Measurements from ENCODE around the gene TAF1B. TPM values are rescaled to one million over a fixed set of nuclear protein-coding genes. Genes with fewer than 3 reads are reported as not detected.

TAF1B gene
- total RNA-seq, 1 experiment from 2014 or later: 29.9 TPM

- Histone ChIP-seq H2BK15ac (ENCODE audit: low read depth, low read length) (no peak overlapping the region), H2AFZ (ENCODE audit: low read length) (no peak overlapping the region), H4K8ac (replicated peaks; ENCODE audit: insufficient read length, low read depth, low read length) (no peak overlapping the region), H3K18ac (ENCODE audit: insufficient read length, low read depth, low read length) (no peak overlapping the region), H2BK12ac (ENCODE audit: insufficient read length, low read depth, low read length) (no peak overlapping the region), H4K91ac (ENCODE audit: insufficient read length, low read depth, low read length) (no peak overlapping the region), H3K79me2 (ENCODE audit: insufficient read depth, low read length) (no peaks in the 10 kb centered on the region), H4K5ac (ENCODE audit: insufficient read length, low read depth, low read length) (no peak overlapping the region), H2BK20ac (ENCODE audit: low read depth, low read length, poor library complexity, severe bottlenecking) (no peak overlapping the region), H3K9ac (ENCODE audit: extremely low read depth, insufficient read length, low read length) (no peak overlapping the region), H3K23ac (ENCODE audit: insufficient read length, low read depth, low read length) (no peak overlapping the region), H2BK5ac (ENCODE audit: insufficient read length, low read length) (no peak overlapping the region), H3K27me3 (ENCODE audit: insufficient read depth, low read length) (0 out of 2 replicates have a peak, but pooled peaks cover 2% of the 10 kb centered on the region), H3K4me2 (ENCODE audit: insufficient read depth, insufficient read length, low read length) (no peak overlapping the region), H3K9me3 (ENCODE audit: control insufficient read depth, low read depth, low read length) (no peaks in the 10 kb centered on the region), H4K20me1 (ENCODE audit: control insufficient read depth, insufficient read depth, insufficient read length) (no peaks in the 10 kb centered on the region), H3K4me1 (ENCODE audit: insufficient read depth, low read length) (no peaks in the 10 kb centered on the region), H3T11ph (ENCODE audit: low read length) (no peak overlapping the region), H3K79me1 (ENCODE audit: insufficient read depth, low read depth, low read length, poor library complexity, severe bottlenecking) (no peaks in the 10 kb centered on the region), H3K27ac (ENCODE audit: insufficient read length, low read depth, low read length) (no peak overlapping the region), H2BK120ac (ENCODE audit: low read depth, low read length, poor library complexity, severe bottlenecking) (no peak overlapping the region), H3K56ac (ENCODE audit: insufficient read length, low read depth, low read length) (no peak overlapping the region), H3K23me2 (ENCODE audit: insufficient read length, low read depth, low read length, poor library complexity, severe bottlenecking) (no peaks in the 10 kb centered on the region), H3K14ac (ENCODE audit: insufficient read depth, low read length) (no peak overlapping the region), H2AK5ac (ENCODE audit: insufficient read length, low read length) (no peak overlapping the region), H3K4ac (ENCODE audit: low read depth, low read length) (no peak overlapping the region)
- H3K27ac Mint-ChIP-seq: peak overlapping the region in 1 of 3 experiments; percentile 48; a peak in 1 of 7 replicates
- peaks cover 3 to 6% of the 10 kb centered on the region in 2 experiments for H3K4me1 Mint-ChIP-seq
- peaks cover 0 to 2% of the 10 kb centered on the region in 2 experiments; a peak in 1 of 5 replicates for H3K9me3 Mint-ChIP-seq
- no peak for DNase-seq
- H3K36me3 Mint-ChIP-seq (ENCODE audit: insufficient read depth in 1 of 3, low read depth in 3 of 3): no peaks in the 10 kb centered on the region
- TF ChIP-seq CTCF (conservative IDR thresholded peaks at IDR 0.05): no peak
- H3K27me3 Mint-ChIP-seq (ENCODE audit: low read depth): peaks cover 3% of the 10 kb centered on the region
- no peak overlapping the region for H3K4me3 Mint-ChIP-seq
- WGBS (ENCODE audit: extremely low coverage, insufficient read length, low lambda C conversion rate): no CpG with 5 or more reads among the region's 27 CpGs
Observed at GRCh38 chr2:9811679-9812511, 31.4 kb upstream of the TAF1B start.
